Endothelial cell of coronary artery (primary cell): ENCODE results near the gene TANC2. TPM values are rescaled to one million over a fixed set of nuclear protein-coding genes. Genes with fewer than 3 reads are reported as not detected.

Experiments used
- total RNA-seq: library from RNA; depleted of rRNA; stranded (reverse); fragments of >200 nt; gene quantifications from 2 replicates; pipeline ENCODE4 v1.2.3, GENCODE V29; 2014

TANC2 gene
- 28.6 and 30.5 TPM in 2 replicates for total RNA-seq

DNA sequence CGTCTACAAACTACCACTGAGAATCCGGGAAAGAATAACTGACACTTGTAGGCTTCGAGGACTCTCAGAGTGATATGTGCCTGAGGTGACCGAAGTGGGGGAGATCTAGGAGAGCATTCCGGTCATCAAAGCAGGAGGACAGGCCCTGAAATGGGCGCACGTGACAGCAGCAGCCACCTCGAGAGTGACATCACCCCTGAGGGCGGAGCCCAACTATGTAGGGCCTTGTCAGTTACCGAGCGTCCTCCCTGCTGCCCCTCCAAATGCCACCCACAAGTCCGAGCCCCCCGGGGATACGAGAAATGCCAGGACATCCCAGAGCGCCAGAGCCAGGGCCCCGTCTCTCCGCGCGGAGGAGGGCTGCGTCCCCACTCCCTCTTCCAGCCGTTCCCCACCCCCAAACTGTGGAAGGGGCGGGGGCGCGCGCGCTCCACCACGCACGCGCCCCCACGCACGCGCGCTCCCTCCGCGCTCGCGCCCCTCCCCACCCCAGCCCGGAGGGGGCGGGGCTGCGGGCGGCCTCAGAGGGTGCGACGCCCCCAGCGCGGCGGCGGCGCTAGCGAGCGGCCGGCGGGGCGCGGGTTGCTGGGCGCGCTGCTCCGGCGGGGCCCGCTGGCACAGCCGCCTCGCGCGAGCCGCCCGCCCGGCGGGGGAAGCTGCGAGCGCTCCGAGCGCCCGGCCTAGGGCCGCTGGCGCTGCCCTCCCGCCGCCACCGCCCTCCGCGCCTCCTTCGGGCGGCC is at the start of gene TANC2:
Gene TANC2 (plus strand): TSS at position 550 of the 740 bp plus-strand sequence. CDS start 43,325 bp downstream, outside the sequence.

Other genes with a start within 250 kb of the TANC2 start
- gene MARCHF10, start 157.9 kb upstream of the TANC2 start, total RNA-seq: under 0.01 and 0.38 TPM in 2 replicates